GM18907 (cell line): ENCODE measurements around the gene PPP2R3B.

Experiments
- ATAC-seq: cut with Tn5 transposase; IDR thresholded peaks from one replicate; pipeline ENCODE4 v1.9.1; 2021; ENCODE audit warnings: mild to moderate bottlenecking, moderate library complexity; ENCODE audit not compliant: unreplicated experiment

Gene PPP2R3B

DNA sequence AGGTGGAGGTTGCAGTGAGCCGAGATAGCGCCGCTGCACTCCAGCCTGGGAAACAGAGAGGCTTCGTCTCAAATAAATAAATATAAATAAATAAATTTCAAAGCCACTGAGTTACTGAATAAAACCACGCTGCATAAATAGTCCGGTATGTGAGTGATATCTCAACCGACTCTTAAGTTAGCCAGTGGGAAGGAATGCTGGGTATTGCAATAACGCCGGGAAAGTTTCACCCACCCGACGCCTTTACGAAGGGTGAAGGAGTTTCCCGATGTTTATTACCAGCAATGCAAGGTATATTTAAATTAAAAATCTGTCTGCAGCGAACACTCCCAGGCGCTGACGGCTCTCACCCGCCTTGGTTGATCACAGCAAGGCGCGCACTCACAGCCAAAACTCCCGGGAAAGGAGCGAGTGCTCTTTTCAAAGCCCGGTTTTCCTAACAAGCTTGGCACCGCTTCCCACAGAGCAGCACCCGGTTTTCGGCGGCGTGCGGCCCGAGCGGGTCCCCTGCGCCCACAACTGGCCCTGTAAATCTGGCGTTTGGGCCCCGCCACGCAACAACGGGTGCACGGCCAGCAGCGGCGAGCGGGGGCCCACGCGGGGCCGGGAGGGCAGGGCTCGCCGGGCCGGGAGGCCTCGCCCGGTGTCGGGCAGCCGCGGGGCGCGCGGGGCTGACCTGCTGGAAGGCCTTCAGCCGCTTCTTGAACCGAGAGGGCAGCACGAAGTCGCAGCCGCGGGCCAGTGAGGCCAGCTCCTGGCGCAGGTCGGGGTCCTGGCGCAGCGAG is 13.7 kb downstream of the PPP2R3B start:
- no peak for ATAC-seq

DNA sequence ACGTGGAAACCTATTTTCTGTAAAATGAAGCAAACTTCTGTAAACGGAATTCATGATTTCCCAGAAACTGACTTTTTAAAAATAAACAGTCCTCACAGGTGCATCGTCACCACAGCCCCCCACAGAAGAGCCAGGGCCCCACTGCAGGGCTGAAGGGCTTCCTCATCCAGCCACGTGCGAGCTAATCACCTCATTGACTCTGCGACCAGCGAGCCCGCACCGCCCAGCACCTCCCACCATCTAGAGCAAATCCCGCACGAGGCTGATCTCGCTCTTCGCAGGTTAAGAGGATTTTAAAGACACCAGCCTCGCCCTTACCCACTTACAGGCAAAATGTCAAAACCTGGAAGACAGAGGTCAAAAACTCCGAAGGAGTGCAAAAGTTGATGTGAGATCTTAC is 14.8 kb downstream of the PPP2R3B start:
- ATAC-seq: no peak

DNA sequence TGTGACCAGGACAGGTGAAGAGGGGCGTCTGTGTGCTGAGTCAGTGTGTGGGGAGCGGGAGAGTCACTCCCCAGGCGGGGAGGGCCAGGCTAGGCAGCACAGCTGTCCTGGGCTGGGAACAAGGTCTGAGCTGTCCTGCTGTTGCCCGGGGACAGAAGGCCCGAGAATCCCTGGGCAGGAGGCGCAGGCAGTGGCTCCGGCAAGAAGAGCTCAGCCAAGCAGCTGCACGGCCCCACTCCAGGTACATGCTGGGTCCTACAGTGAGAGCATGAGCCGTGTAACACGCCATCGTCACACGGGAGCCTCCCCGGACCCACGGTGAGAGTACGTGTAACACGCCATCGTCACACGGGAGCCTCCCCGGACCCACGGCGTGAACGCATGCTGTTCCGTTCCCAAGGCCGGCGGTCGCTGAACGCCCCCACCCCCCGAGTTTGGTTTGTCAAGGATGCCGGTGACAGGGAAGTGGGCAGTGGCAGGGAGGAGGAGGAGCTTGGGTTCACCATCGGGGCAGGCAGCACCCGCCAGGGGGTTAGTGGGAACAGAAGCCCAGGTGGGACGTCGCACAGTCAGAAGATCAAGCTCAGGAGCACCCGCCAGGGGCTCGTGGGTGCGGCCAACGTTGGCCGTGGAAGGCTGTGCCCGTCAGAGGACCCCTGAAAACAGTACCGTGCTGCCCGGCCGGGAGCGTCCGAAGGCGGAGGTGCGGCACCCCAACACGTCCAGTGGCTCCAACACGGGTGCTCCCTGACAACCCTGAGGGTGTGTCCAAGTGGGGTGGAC is 15.6 kb downstream of the PPP2R3B start:
- no peak for ATAC-seq

DNA sequence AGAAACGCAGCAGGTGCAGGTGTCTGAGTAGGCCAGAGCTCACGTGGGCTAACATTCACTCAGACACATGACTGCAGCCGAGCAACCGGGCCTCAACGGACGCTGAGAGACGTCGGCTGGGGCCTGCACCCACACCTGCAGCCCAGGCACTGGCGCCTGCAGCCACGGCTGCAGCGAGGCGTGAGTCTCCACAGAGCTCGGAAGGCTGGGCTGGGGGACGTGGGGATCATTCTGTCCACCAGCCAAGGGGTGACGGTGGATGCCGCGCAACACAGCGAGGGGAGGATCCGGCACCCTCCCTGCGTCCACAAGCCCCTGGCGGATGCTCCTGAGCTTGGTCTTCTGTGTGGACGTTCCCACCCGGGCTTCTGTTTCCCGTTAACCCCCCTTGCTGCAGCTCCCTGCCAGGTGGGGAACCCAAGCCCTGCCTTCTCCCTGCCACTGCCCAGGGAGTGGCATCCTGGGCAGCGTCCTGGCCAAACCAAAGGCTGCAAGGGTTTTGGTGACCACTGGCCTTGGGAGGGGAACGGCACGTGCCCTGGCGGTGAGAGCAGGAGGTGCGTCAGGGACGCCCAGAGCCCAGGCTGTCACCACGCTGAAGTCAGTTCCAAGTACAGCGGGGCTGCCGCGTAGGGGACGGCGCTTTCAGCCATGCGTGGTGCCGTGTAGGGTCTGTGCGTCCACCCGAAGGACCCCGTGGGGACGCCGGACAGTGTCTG is 16.3 kb downstream of the PPP2R3B start:
- ATAC-seq: no peak

DNA sequence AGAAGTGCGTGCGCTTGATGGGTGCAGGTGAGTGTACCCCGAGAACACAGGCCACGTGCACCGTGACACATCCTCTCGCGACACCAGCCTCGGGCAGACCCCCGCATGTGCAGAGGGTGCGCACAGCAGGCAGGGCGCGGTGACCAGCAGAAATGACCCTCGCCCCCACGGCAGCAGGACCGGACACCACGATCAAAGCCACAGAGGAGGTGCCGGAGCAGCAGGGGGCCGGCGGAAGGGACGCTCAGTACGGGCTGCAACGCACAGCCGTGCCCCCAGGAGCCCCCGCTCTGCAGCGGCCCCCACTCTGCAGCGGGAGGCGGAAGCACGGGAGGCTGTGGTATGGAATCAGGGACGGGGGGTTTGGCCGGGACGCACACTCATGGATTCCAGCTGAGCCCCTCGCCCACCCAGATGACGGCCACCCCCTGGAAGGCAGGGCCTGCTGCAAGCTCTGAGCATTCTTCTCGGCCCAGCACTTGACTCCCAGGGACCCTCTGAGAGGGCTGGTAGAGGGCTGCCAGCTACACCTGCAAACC is 17.1 kb downstream of the PPP2R3B start:
- no peak for ATAC-seq

DNA sequence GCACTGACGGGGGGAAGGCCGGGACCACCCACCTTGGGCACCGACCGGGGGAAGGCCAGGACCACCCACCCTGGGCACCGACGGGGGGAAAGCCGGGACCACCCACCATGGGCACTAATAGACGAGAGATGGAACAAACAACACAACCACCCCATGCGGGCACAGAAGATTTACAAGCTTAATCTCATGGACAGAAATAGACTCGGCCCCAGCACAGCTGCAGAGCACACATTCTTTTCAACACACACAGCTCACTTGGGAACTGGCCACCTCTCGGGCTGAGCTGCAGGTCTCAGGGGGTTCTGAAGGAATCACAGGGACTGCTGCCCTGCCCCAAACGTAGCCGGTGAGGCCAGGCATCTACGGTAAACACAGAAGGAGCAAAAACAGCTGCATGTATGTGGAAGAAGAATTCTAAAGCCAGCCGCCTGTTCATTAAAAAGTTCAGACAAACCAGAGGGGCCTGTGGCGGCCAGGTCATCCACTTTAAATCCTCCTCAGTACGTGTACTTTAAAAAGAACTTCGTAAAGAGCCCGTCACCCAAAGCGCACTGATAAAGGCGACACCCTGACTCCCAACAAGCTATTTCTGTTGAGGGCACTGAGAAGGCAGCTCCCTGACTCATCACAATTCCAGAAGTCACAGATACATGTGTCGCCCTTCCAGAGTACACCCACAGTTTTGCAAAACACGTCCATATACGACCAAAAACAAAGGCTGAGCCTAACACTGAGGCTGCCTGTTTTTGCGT is 17.7 kb downstream of the PPP2R3B start:
- no peak for ATAC-seq

DNA sequence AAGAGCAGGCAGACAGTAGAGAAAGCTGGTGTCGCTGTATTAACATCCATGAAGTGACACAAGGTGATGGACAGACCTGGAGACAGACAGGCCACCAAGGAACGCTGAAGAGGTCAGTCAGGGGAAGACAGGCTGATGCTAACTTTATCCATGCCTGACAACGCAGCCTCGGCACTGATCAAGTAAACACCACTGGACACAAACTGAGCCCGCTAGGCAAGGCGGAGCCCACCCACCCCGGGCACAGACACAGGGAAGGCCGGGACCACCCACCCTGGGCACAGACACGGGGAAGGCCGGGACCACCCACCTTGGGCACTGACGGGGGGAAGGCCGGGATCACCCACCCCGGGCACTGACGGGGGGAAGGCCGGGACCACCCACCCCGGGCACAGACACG is 18.8 kb downstream of the PPP2R3B start:
- ATAC-seq: no peak

DNA sequence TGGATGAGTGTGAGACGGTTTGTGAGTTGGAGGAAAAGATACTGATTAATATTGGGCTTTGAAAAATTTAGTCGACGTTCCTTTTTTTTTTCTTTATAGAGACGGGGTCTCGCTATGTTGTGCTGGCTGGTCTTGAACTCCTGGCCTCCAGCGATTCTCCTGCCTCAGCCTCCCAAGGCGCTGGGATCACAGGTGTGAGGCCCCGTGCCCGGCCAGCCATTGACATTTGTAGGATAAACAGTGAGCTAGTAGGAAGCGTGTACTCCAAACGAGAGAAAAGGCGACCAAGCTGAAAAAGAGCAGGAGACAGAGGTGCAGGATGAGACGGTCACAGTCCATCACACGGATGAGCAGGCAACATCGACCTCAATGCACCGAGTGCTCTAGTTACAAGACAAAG is 19.4 kb downstream of the PPP2R3B start:
- ATAC-seq: no peak

DNA sequence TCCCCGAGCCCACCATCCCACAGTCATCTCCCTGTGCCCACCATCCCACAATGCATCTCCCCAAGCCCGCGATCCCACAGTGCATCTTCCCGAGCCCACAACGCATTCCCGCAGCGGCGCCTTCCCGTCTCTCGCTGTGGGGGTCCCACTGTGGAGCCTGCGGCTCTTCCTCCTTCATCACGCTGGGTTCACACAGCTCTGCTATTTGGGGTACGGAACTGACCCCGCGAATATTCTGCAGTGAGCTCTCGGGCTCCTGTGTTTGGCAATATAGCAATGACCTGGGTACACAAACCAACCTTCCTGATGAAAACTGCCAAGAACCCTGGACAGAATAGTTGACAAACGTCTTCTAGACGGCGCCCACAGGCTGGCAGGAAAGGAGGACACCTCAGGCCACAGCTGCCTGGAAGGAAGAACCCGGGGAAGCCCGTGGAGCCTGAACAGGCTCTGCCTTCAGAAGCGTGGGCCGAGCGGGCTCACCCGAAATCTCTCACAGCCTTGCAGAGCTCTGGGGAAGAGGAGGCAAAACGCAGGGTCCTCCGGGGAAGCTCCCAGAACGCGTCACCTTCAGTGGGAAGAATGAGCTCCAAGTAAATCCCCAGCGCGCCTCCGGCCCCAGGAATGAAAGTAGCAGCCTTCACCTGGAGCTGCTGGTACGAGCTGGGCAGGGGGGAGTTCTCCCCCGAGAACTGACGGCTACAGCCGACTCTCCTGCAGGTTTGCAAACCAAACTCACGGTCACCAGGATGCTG is 22.9 kb downstream of the PPP2R3B start:
- ATAC-seq: no peak

DNA sequence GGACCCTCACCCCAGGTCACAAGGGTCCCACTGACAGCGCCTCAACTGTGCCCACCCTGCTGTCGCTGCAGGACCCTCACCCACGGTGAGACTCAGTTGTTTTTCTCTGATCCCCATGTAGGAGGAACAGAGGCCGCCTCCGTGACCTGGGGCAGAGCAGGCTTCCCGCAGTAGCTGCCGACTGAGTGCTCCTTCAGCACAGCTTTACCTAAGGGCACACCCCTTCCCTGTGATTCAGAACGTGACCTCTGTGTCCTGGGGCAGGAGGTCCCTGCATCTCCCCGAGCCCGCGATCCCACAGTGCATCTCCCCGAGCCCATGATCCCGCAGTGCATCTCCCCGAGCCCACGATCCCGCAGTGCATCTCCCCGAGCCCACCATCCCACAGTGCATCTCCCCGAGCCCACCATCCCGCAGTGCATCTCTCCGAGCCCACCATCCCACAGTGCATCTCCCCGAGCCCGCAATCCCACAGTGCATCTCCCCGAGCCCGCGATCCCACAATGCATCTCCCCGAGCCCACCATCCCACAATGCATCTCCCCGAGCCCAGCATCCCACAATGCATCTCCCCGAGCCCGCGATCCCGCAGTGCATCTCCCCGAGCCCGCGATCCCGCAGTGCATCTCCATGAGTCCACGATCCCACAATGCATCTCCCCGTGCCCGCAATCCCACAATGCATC is 23.6 kb downstream of the PPP2R3B start:
- no peak for ATAC-seq

DNA sequence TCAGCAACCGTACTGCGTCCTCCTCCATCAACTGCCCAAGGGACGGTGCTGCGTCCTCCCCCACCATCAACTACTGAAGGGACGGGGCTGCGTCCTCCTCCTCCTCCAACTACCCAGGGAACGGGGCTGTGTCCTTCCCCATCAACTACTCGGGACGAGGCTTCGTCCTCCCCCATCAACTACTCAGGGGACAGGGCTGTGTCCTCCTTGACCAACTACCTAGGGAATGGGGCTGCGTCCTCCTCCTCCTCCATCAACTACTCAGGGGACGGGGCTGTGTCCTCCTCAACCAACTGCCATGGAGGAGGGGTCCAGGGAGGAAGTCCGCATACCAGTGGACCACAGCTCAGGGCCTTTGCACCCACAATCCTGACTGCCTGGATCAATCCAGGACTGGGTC is 24.4 kb downstream of the PPP2R3B start:
- no peak for ATAC-seq

DNA sequence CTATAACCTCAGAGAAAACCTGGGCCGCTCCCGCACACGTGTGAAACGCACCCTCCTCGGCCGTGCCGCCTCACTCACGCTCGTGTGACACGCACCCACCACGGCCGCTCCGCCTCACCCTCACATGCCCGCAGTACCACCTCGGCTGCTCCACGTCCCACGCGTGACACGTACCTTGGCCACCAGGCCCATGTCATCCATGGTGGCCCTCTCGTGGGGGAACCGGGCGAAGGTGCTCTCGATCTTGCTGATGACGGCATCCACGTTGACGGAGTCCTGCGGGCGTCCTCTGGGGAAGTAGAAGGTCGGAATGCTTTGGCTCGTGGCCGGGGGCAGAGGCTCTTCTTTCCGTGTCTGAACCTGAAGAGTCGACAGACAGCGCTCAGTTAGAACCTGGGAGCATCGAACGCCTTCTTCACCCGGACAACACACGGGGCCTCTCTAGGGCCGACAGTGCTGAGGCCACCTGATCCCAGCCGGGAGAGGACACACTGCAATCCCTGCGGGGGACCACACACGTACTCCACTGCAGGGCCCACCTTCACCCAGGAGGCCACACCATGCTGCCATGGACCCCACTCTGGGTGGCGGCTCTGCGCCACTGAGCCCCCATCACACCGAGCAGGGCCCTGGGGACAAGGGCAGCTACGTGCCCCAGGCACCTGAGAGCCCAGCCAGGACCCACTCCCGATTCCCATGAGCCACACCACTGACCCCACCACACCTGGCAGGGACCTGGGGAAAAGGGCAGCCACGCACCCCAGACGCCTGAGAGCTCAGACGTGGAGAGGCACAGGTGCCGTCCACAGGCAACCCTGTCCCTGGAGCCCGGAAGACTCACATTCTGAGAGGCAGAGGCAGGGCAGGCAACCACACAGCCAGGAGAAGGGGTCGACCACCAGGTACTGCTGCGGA is 25.2 kb downstream of the PPP2R3B start:
- ATAC-seq: no peak

DNA sequence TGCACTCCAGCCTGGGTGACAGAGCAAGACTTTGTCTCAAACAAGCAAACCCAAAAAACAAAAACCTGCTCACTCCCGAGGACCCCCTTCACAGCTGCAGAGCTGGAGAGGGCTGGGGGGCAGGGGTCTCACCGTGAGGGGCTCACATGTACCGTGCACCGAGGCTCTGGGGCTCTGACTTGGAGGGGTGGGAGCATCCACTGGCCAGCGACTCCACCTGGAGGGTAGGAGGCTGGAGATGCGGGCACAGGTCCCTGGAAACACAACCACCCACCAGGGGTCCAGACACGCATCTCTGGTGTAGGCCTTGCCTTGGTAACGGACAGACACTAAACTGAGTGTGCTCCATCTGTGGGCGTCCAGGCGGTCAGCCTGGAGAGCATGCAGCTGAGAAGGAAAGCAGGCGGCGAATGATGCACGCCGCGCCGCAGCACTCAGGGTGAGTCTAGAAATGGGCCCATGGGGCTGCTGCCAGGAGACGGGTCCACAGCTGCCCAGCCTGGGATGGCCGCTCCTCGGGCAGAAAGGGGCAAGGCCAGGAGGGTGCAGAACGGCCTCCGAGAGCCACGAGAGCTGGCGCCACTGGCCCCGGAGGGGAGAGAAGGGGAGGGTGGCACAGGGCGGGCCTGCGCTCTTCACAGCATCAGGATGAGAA is 26.1 kb downstream of the PPP2R3B start:
- ATAC-seq: no peak

DNA sequence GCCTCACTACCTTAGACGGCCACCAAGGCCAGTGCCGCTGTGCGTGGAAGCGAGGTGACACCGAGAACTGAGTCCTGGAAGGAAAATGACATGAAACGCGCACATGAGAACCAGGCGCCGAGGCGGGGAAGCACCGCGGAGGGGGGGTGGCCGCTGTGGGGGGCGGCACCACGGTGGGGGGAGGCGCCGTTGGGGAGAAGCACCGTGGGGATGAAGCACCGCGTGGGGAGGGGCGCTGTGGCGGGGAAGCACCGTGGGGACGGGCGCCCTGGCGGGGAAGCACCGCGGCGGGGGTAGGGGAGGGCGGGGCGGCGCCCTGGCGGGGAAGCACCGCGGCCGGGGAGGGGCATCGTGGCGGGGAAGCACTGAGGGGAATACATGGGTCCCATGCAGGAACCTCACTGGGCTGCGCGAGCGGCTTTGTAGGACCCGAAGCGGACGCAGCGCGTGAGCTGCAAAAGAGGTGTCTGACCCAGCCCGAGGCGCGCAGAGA is 28.0 kb downstream of the PPP2R3B start:
- no peak for ATAC-seq

DNA sequence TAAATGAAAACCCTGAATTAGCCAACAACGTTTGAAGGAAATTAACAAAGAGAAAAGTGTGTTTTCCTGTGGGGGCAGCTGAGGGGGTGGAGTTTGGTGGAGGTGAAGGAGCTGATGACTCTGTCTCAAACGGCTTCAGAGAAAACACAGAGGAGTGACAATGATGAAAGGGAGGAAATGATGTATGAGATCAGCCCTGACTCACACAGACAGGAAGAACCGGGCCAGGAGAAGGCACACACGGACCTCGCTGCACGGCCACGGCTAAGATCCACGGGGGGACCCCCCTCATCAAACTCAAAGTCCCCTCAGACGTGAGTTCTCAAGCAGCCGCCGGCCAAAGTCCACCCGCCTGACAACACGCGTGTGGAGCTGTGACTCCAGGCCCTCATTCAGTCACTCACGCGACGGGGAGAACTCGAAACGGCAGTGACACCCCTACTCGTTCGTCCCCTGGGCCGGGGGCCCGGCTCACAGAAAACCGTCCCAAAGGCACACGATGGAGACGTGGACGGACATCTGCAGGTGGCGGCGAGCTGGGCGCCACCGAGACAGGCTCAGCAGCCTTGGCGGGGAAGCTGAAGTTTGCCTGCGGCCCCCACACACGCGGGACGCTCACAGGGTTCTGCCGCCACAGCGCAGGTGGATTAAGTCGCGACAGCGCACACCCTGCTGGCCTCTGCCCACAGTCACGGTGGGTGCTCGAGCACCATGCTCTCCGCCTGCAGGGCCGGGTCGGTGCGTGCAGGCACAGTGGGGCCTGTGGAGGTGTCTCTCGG is 28.8 kb downstream of the PPP2R3B start:
- ATAC-seq: no peak

DNA sequence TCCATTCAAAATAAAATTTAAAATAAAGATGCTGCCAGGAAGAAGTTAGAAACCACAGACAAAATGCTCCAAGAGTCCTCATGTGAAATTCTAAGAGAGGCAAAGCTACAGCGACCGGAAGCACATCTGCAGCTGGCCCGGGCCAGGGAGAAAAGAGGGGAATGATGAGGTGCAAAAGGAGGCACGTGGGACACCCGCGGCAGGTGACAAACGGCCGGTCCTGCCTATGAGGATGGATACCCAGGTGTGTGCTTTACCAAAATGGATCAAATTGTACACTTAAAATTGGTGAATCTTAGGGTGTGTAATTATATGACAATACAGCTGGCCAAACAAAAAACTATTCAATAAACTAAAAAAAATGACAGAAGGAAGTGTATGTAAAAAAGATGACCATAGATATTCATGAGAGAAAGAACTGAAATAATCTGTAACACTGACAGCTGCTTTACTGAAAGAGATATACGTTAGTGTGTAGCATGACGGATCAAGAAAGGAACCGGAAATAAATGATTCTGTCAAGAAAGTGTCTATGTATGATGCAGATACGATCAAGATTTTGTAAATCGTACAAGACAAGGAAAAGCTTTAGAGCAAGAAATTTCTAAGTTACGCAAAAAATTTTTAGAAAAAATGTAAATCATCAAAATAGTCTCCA is 29.5 kb downstream of the PPP2R3B start:
- ATAC-seq: no peak
